ENCODE results near the gene FAF2.
"Not testable (repeated sequence)": the region's sequence is repeated elsewhere in the genome, so short reads cannot be mapped to it uniquely, and the experiment has no call there.

FAF2 gene

GRCh38 chr5:176441921-176442323 lies 6.3 kb upstream of the FAF2 start:
- Histone ChIP-seq H3K9ac (ENCODE audit: low read depth, low read length) (peak overlapping the region; percentile 1; the same call in 1 of the 2 replicates), H3K4me3 (ENCODE audit: low read length) (peak overlapping the region; percentile 8; the same call in 1 of the 2 replicates), H3K27me3 (ENCODE audit: insufficient read depth, low read length) (no peaks in the 10 kb centered on the region), H3K4me1 (ENCODE audit: insufficient read depth, low read length) (peaks cover 11% of the 10 kb centered on the region), H3K27ac (ENCODE audit: low read depth, low read length) (no peak overlapping the region), H3K9me3 (ENCODE audit: insufficient read depth, low read depth, low read length) (no peaks in the 10 kb centered on the region), H3K36me3 (ENCODE audit: insufficient read depth, low read length) (no peaks in the 10 kb centered on the region)
- WGBS = 32% methylated on average over 5 of the region's 5 CpGs

- H3K36me3 ChIP-seq (ENCODE audit: insufficient read depth, low read length); H3K27me3 ChIP-seq (ENCODE audit: insufficient read depth, low read length); H3K9ac ChIP-seq (ENCODE audit: low read depth, low read length); H3K9me3 ChIP-seq (ENCODE audit: insufficient read depth, low read depth, low read length); H3K4me3 ChIP-seq (ENCODE audit: low read length); H3K27ac ChIP-seq (ENCODE audit: low read depth, low read length): not testable (repeated sequence)
- peaks cover 11% of the 10 kb centered on the region for H3K4me1 ChIP-seq (ENCODE audit: insufficient read depth, low read length)
- WGBS = 95% methylated on average over 3 of the region's 4 CpGs
Observed at GRCh38 chr5:176442911-176443310, 5.3 kb upstream of the FAF2 start.

- peaks cover 11% of the 10 kb centered on the region for H3K4me1 ChIP-seq (ENCODE audit: insufficient read depth, low read length)
- no peaks in the 10 kb centered on the region for H3K9me3 ChIP-seq (ENCODE audit: insufficient read depth, low read depth, low read length)
- no peak overlapping the region for H3K4me3 ChIP-seq (ENCODE audit: low read length)
- no peaks in the 10 kb centered on the region for H3K27me3 ChIP-seq (ENCODE audit: insufficient read depth, low read length)
- no peak overlapping the region for H3K27ac ChIP-seq (ENCODE audit: low read depth, low read length)
- H3K9ac ChIP-seq (ENCODE audit: low read depth, low read length) = no peak overlapping the region
- no peaks in the 10 kb centered on the region for H3K36me3 ChIP-seq (ENCODE audit: insufficient read depth, low read length)
- 93% methylated on average over 5 of the region's 5 CpGs for WGBS
Observed at GRCh38 chr5:176444742-176445141, 3.4 kb upstream of the FAF2 start.

GRCh38 chr5:176446028-176446665 lies 2.0 kb upstream of the FAF2 start:
- H3K27ac ChIP-seq (ENCODE audit: low read depth, low read length) = no peak overlapping the region
- no peak overlapping the region for H3K4me3 ChIP-seq (ENCODE audit: low read length)
- no peaks in the 10 kb centered on the region for H3K27me3 ChIP-seq (ENCODE audit: insufficient read depth, low read length)
- peaks cover 11% of the 10 kb centered on the region for H3K4me1 ChIP-seq (ENCODE audit: insufficient read depth, low read length)
- H3K9ac ChIP-seq (ENCODE audit: low read depth, low read length) = no peak overlapping the region
- H3K36me3 ChIP-seq (ENCODE audit: insufficient read depth, low read length) = no peaks in the 10 kb centered on the region
- H3K9me3 ChIP-seq (ENCODE audit: insufficient read depth, low read depth, low read length) = no peaks in the 10 kb centered on the region
- WGBS = 91% methylated on average over 7 of the region's 9 CpGs

GRCh38 chr5:176446884-176447590 lies 1.1 kb upstream of the FAF2 start:
- Histone ChIP-seq H3K36me3 (ENCODE audit: insufficient read depth, low read length) (no peaks in the 10 kb centered on the region), H3K27ac (ENCODE audit: low read depth, low read length) (peak overlapping the region; percentile 97)
- WGBS = 21% methylated on average over 27 of the region's 27 CpGs

GRCh38 chr5:176447591-176447977 lies 601 bp upstream of the FAF2 start:
- H3K27me3 ChIP-seq (ENCODE audit: insufficient read depth, low read length) = no peaks in the 10 kb centered on the region
- peaks cover 5% of the 10 kb centered on the region for H3K36me3 ChIP-seq (ENCODE audit: insufficient read depth, low read length)
- no peaks in the 10 kb centered on the region for H3K9me3 ChIP-seq (ENCODE audit: insufficient read depth, low read depth, low read length)
- 0 out of 2 replicates have a peak, but pooled peaks cover under 1% of the 10 kb centered on the region for H3K4me1 ChIP-seq (ENCODE audit: insufficient read depth, low read length)
- peak overlapping the region; percentile 89 for H3K4me3 ChIP-seq (ENCODE audit: low read length)
- WGBS = under 1% methylated on average over 34 of the region's 34 CpGs
- peak overlapping the region; percentile 88 for H3K9ac ChIP-seq (ENCODE audit: low read depth, low read length)
- peak overlapping the region; percentile 97 for H3K27ac ChIP-seq (ENCODE audit: low read depth, low read length)

More at GRCh38 chr5:176446884-176447590, 1.1 kb upstream of the FAF2 start:
- H3K9ac ChIP-seq (ENCODE audit: low read depth, low read length) = peak overlapping the region; percentile 88
- H3K9me3 ChIP-seq (ENCODE audit: insufficient read depth, low read depth, low read length) = no peaks in the 10 kb centered on the region
- no peaks in the 10 kb centered on the region for H3K27me3 ChIP-seq (ENCODE audit: insufficient read depth, low read length)
- peak overlapping the region; percentile 89 for H3K4me3 ChIP-seq (ENCODE audit: low read length)
- H3K4me1 ChIP-seq (ENCODE audit: insufficient read depth, low read length) = peaks cover 6% of the 10 kb centered on the region

GRCh38 chr5:176450077-176450476 lies 1.9 kb downstream of the FAF2 start:
- Histone ChIP-seq H3K36me3 (ENCODE audit: insufficient read depth, low read length) (peaks cover 27% of the 10 kb centered on the region), H3K27ac (ENCODE audit: low read depth, low read length) (no peak overlapping the region), H3K4me3 (ENCODE audit: low read length) (0 out of 2 replicates have a peak overlapping the region, but pooled peaks have one; percentile 89), H3K9me3 (ENCODE audit: insufficient read depth, low read depth, low read length) (no peaks in the 10 kb centered on the region), H3K4me1 (ENCODE audit: insufficient read depth, low read length) (no peaks in the 10 kb centered on the region), H3K9ac (ENCODE audit: low read depth, low read length) (no peak overlapping the region), H3K27me3 (ENCODE audit: insufficient read depth, low read length) (no peaks in the 10 kb centered on the region)
- 100% methylated on average over 1 of the region's 1 CpG for WGBS

- no peaks in the 10 kb centered on the region for H3K9me3 ChIP-seq (ENCODE audit: insufficient read depth, low read depth, low read length)
- WGBS = 97% methylated on average over 4 of the region's 4 CpGs
- H3K9ac ChIP-seq (ENCODE audit: low read depth, low read length) = no peak overlapping the region
- peaks cover 30% of the 10 kb centered on the region for H3K36me3 ChIP-seq (ENCODE audit: insufficient read depth, low read length)
- no peaks in the 10 kb centered on the region for H3K27me3 ChIP-seq (ENCODE audit: insufficient read depth, low read length)
- H3K27ac ChIP-seq (ENCODE audit: low read depth, low read length) = no peak overlapping the region
- H3K4me1 ChIP-seq (ENCODE audit: insufficient read depth, low read length) = no peaks in the 10 kb centered on the region
- no peak overlapping the region for H3K4me3 ChIP-seq (ENCODE audit: low read length)
Observed at GRCh38 chr5:176454724-176455394, 6.7 kb downstream of the FAF2 start.

- Histone ChIP-seq H3K27me3 (ENCODE audit: insufficient read depth, low read length) (no peaks in the 10 kb centered on the region), H3K4me1 (ENCODE audit: insufficient read depth, low read length) (no peaks in the 10 kb centered on the region), H3K4me3 (ENCODE audit: low read length) (no peak overlapping the region), H3K27ac (ENCODE audit: low read depth, low read length) (no peak overlapping the region), H3K36me3 (ENCODE audit: insufficient read depth, low read length) (peaks cover 11% of the 10 kb centered on the region; the same call in 1 of the 2 replicates), H3K9ac (ENCODE audit: low read depth, low read length) (no peak overlapping the region), H3K9me3 (ENCODE audit: insufficient read depth, low read depth, low read length) (no peaks in the 10 kb centered on the region)
- WGBS = 100% methylated on average over 2 of the region's 3 CpGs
Observed at GRCh38 chr5:176458904-176459561, 10.8 kb downstream of the FAF2 start.

- peaks cover 12% of the 10 kb centered on the region for H3K36me3 ChIP-seq (ENCODE audit: insufficient read depth, low read length)
- H3K4me3 ChIP-seq (ENCODE audit: low read length) = no peak overlapping the region
- H3K9me3 ChIP-seq (ENCODE audit: insufficient read depth, low read depth, low read length) = no peaks in the 10 kb centered on the region
- H3K9ac ChIP-seq (ENCODE audit: low read depth, low read length) = no peak overlapping the region
- no peaks in the 10 kb centered on the region for H3K27me3 ChIP-seq (ENCODE audit: insufficient read depth, low read length)
- H3K4me1 ChIP-seq (ENCODE audit: insufficient read depth, low read length) = no peaks in the 10 kb centered on the region
- no peak overlapping the region for H3K27ac ChIP-seq (ENCODE audit: low read depth, low read length)
- WGBS = 93% methylated on average over 1 of the region's 2 CpGs
Observed at GRCh38 chr5:176461349-176461748, 13.2 kb downstream of the FAF2 start.
